Neuronal stem cell (in vitro differentiated cells): ENCODE measurements around the gene DTNBP1.

Experiments
- DNase-seq: peaks from one replicate; pipeline ENCODE4 v3.0.0-alpha.2; 2013; ENCODE audit warnings: low spot score
- H2AFZ ChIP-seq: one replicate; pipeline ENCODE4 v1.6.1; 2013; ENCODE audit warnings: mild to moderate bottlenecking, low read length, inconsistent platforms
- H2AK5ac ChIP-seq: 2 replicates; pipeline ENCODE4 v1.6.1; 2013; ENCODE audit warnings: low read depth, mild to moderate bottlenecking, inconsistent platforms, low read length, moderate library complexity, mixed read lengths
- H2BK120ac ChIP-seq: 2 replicates; pipeline ENCODE4 v1.6.1; 2013; ENCODE audit warnings: low read depth, mild to moderate bottlenecking, inconsistent platforms, low read length, moderate library complexity, mixed read lengths
- H2BK12ac ChIP-seq: one replicate; pipeline ENCODE4 v1.6.1; 2013; ENCODE audit warnings: low read length, inconsistent platforms
- H2BK15ac ChIP-seq: 2 replicates; pipeline ENCODE4 v1.6.1; 2013; ENCODE audit warnings: mild to moderate bottlenecking, low read length, inconsistent platforms, mixed read lengths
- H2BK5ac ChIP-seq: one replicate; pipeline ENCODE4 v1.6.1; 2013; ENCODE audit warnings: inconsistent platforms, mild to moderate bottlenecking, low read length, moderate library complexity
- H3K14ac ChIP-seq: one replicate; pipeline ENCODE4 v1.6.1; 2013; ENCODE audit warnings: low read length, inconsistent platforms
- H3K18ac ChIP-seq: 2 replicates; pipeline ENCODE4 v1.6.1; 2013; ENCODE audit warnings: low read length, inconsistent platforms
- H3K23ac ChIP-seq: 2 replicates; pipeline ENCODE4 v1.6.1; 2013; ENCODE audit warnings: low read depth, mild to moderate bottlenecking, mixed read lengths, low read length, inconsistent platforms; ENCODE audit not compliant: poor library complexity
- H3K27ac ChIP-seq: replicated peaks from 3 replicates; pipeline ENCODE4 v1.5.1; 2013; ENCODE audit warnings: low read length, inconsistent platforms
- H3K27me3 ChIP-seq, 3 experiments: 2 replicates each; pipeline ENCODE4 v1.6.1; 2013; ENCODE audit warnings: low read length in 3 of 3, mild to moderate bottlenecking in 2 of 3, inconsistent platforms in 1 of 3, low read depth in 1 of 3, mixed read lengths in 1 of 3, moderate library complexity in 1 of 3; ENCODE audit not compliant: control insufficient read depth in 3 of 3, insufficient read depth in 3 of 3
- H3K36me3 ChIP-seq, 2 donors: replicated peaks in 1 of 2; 2 replicates each; pipeline ENCODE4 v1.6.1; 2013; ENCODE audit warnings: low read length in 2 of 2; ENCODE audit not compliant: control insufficient read depth in 2 of 2, insufficient read depth in 2 of 2
- H3K4ac ChIP-seq: 2 replicates; pipeline ENCODE4 v1.6.1; 2013; ENCODE audit warnings: inconsistent platforms, mild to moderate bottlenecking, low read length, moderate library complexity
- H3K4me1 ChIP-seq, 2 donors: 1 replicate in 1 of 2; 2 replicates in 1 of 2; pipeline ENCODE4 v1.6.1; 2013; ENCODE audit warnings: low read length in 2 of 2, low read depth in 1 of 2; ENCODE audit not compliant: control insufficient read depth in 2 of 2, insufficient read depth in 1 of 2
- H3K4me2 ChIP-seq: one replicate; pipeline ENCODE4 v1.6.1; 2013; ENCODE audit warnings: mild to moderate bottlenecking, low read length, inconsistent platforms; ENCODE audit not compliant: insufficient read depth, poor library complexity, severe bottlenecking
- H3K4me3 ChIP-seq, 2 donors: 2 replicates each; pipeline ENCODE4 v1.5.1; 2013; ENCODE audit warnings: low read length in 2 of 2, mild to moderate bottlenecking in 2 of 2, inconsistent platforms in 1 of 2, moderate library complexity in 1 of 2
- H3K79me1 ChIP-seq: one replicate; pipeline ENCODE4 v1.6.1; 2013; ENCODE audit warnings: low read depth, mild to moderate bottlenecking, inconsistent platforms, low read length, moderate library complexity
- H3K9ac ChIP-seq: one replicate; pipeline ENCODE4 v1.6.1; 2013; ENCODE audit warnings: mild to moderate bottlenecking, low read depth, low read length, inconsistent platforms; ENCODE audit not compliant: poor library complexity
- H3K9me3 ChIP-seq, 2 donors: replicated peaks in 1 of 2; 2 replicates each; pipeline versions ENCODE3 to v1.6.1; 2013; ENCODE audit warnings: low read length in 2 of 2, mild to moderate bottlenecking in 2 of 2, inconsistent platforms in 1 of 2, low read depth in 1 of 2, mixed read lengths in 1 of 2, moderate library complexity in 1 of 2; ENCODE audit not compliant: control insufficient read depth in 2 of 2, insufficient read depth in 1 of 2
- H4K8ac ChIP-seq: one replicate; pipeline ENCODE4 v1.6.1; 2013; ENCODE audit warnings: low read depth, mild to moderate bottlenecking, inconsistent platforms, low read length, moderate library complexity
- H4K91ac ChIP-seq: one replicate; pipeline ENCODE4 v1.6.1; 2013; ENCODE audit warnings: low read length, low read depth, mild to moderate bottlenecking, inconsistent platforms; ENCODE audit not compliant: poor library complexity
- WGBS, 2 donors: extraction: QIAGEN DNeasy Blood & Tissue Kit; methylation state at CpG; one replicate each; pipeline ENCODE4 v1.1.7; 2013; ENCODE audit warnings: missing lambda C conversion rate in 2 of 2, mixed read lengths in 1 of 2; ENCODE audit not compliant: insufficient read length in 2 of 2, insufficient replicate concordance in 1 of 2; ENCODE audit errors: extremely low coverage in 2 of 2; 5-methylcytosine and 5-hydroxymethylcytosine counted together

DTNBP1 gene

GRCh38 chr6:15631432-15631831 lies 31.4 kb downstream of the DTNBP1 start:
- Histone ChIP-seq H2AK5ac (no peak overlapping the region), H3K23ac (no peak overlapping the region), H3K9me3 (no peaks in the 10 kb centered on the region), H3K18ac (no peak overlapping the region), H3K36me3 (no peaks in the 10 kb centered on the region), H3K4ac (no peak overlapping the region), H2BK15ac (no peak overlapping the region), H2BK5ac (no peak overlapping the region), H3K4me1 (no peaks in the 10 kb centered on the region), H3K27me3 (no peaks in the 10 kb centered on the region), H3K27ac (no peak overlapping the region), H2BK120ac (no peak overlapping the region), H2BK12ac (no peak overlapping the region), H4K91ac (no peak overlapping the region), H3K79me1 (no peaks in the 10 kb centered on the region), H2AFZ (no peak overlapping the region), H4K8ac (no peak overlapping the region), H3K9ac (no peak overlapping the region), H3K4me3 (no peak overlapping the region), H3K4me2 (no peak overlapping the region), H3K14ac (no peak overlapping the region)
- DNase-seq, result no peak
- no CpG with 5 or more reads among the region's 2 CpGs for WGBS, 2 donors

- Histone ChIP-seq H3K9me3 (no peaks in the 10 kb centered on the region), H3K27me3 (no peaks in the 10 kb centered on the region), H3K27ac (no peak overlapping the region), H3K18ac (no peak overlapping the region), H2BK12ac (no peak overlapping the region), H3K4ac (no peak overlapping the region), H3K4me1 (no peaks in the 10 kb centered on the region), H2AK5ac (no peak overlapping the region), H2BK15ac (no peak overlapping the region), H3K4me2 (no peak overlapping the region), H4K91ac (no peak overlapping the region), H3K23ac (no peak overlapping the region), H3K14ac (no peak overlapping the region), H3K4me3 (no peak overlapping the region), H4K8ac (no peak overlapping the region), H3K79me1 (no peaks in the 10 kb centered on the region), H2BK5ac (no peak overlapping the region), H3K36me3 (no peaks in the 10 kb centered on the region), H3K9ac (no peak overlapping the region), H2BK120ac (no peak overlapping the region), H2AFZ (no peak overlapping the region)
- WGBS, 2 donors, result no CpG with 5 or more reads among the region's 1 CpG
- no peak for DNase-seq
These were observed 32.6 kb downstream of the DTNBP1 start for GRCh38 chr6:15630202-15630601.

- H3K9ac ChIP-seq, result no peak overlapping the region
These were observed 33.3 kb downstream of the DTNBP1 start for GRCh38 chr6:15629487-15629886.

GRCh38 chr6:15628499-15629131 lies 34.2 kb downstream of the DTNBP1 start:
- H4K91ac ChIP-seq, result no peak overlapping the region
- H3K18ac ChIP-seq, result no peak overlapping the region
- DNase-seq, result no peak
- WGBS, 2 donors, result no CpG with 5 or more reads among the region's 7 CpGs
- H2BK120ac ChIP-seq, result no peak overlapping the region
- no peaks in the 10 kb centered on the region for H3K79me1 ChIP-seq
- no peak overlapping the region for H3K4me3 ChIP-seq
- no peaks in the 10 kb centered on the region for H3K27me3 ChIP-seq
- no peak overlapping the region for H3K14ac ChIP-seq
- H2AFZ ChIP-seq, result no peak overlapping the region
- H3K4ac ChIP-seq, result no peak overlapping the region
- no peaks in the 10 kb centered on the region for H3K4me1 ChIP-seq
- H2BK5ac ChIP-seq, result no peak overlapping the region
- H3K4me2 ChIP-seq, result no peak overlapping the region
- no peak overlapping the region for H2BK15ac ChIP-seq
- no peak overlapping the region for H3K23ac ChIP-seq
- no peak overlapping the region for H3K9ac ChIP-seq
- no peak overlapping the region for H2BK12ac ChIP-seq
- no peaks in the 10 kb centered on the region for H3K9me3 ChIP-seq
- no peaks in the 10 kb centered on the region for H3K36me3 ChIP-seq
- no peak overlapping the region for H4K8ac ChIP-seq
- H2AK5ac ChIP-seq, result no peak overlapping the region
- no peak overlapping the region for H3K27ac ChIP-seq

More at GRCh38 chr6:15629487-15629886, 33.3 kb downstream of the DTNBP1 start:
- Histone ChIP-seq H3K23ac (no peak overlapping the region), H3K79me1 (no peaks in the 10 kb centered on the region), H3K4me3 (no peak overlapping the region), H2BK120ac (no peak overlapping the region), H3K18ac (no peak overlapping the region), H3K36me3 (no peaks in the 10 kb centered on the region), H3K4ac (no peak overlapping the region), H2BK15ac (no peak overlapping the region), H2BK12ac (no peak overlapping the region), H2AK5ac (no peak overlapping the region), H2BK5ac (no peak overlapping the region), H3K4me2 (no peak overlapping the region), H3K27me3 (no peaks in the 10 kb centered on the region), H3K9me3 (no peaks in the 10 kb centered on the region), H2AFZ (no peak overlapping the region), H4K8ac (no peak overlapping the region), H3K14ac (no peak overlapping the region), H3K4me1 (no peaks in the 10 kb centered on the region), H4K91ac (no peak overlapping the region), H3K27ac (no peak overlapping the region)
- no peak for DNase-seq
